H9 (cell line): ENCODE data around the gene POLR1C. TPM values are rescaled to one million over a fixed set of nuclear protein-coding genes. Genes with fewer than 3 reads are reported as not detected.

Experiments
- DNase-seq: peaks from one replicate; pipeline ENCODE4 v3.0.0-alpha.2; 2017
- H2AFZ ChIP-seq: one replicate; pipeline ENCODE4 v1.6.1; 2013; ENCODE audit warnings: mild to moderate bottlenecking, low read length, control low read depth, moderate library complexity
- H2AK5ac ChIP-seq: 2 replicates; pipeline ENCODE4 v1.6.1; 2013; ENCODE audit warnings: low read length, control low read depth, mixed read lengths; ENCODE audit not compliant: insufficient read length
- H2BK120ac ChIP-seq: one replicate; pipeline ENCODE4 v1.6.1; 2013; ENCODE audit warnings: low read depth, mild to moderate bottlenecking, low read length, control low read depth, inconsistent platforms; ENCODE audit not compliant: poor library complexity, severe bottlenecking
- H2BK12ac ChIP-seq: 2 replicates; pipeline ENCODE4 v1.6.1; 2013; ENCODE audit warnings: low read length, control low read depth, mixed read lengths, low read depth; ENCODE audit not compliant: insufficient read length
- H2BK15ac ChIP-seq: 2 replicates; pipeline ENCODE4 v1.6.1; 2013; ENCODE audit warnings: low read depth, low read length, control low read depth
- H2BK20ac ChIP-seq: one replicate; pipeline ENCODE4 v1.6.1; 2013; ENCODE audit warnings: low read depth, mild to moderate bottlenecking, low read length, control low read depth, inconsistent platforms; ENCODE audit not compliant: poor library complexity, severe bottlenecking
- H2BK5ac ChIP-seq: 2 replicates; pipeline ENCODE4 v1.6.1; 2013; ENCODE audit warnings: low read length, control low read depth, mixed read lengths; ENCODE audit not compliant: insufficient read length
- H3K14ac ChIP-seq: 2 replicates; pipeline ENCODE4 v1.6.1; 2013; ENCODE audit warnings: low read length, control low read depth; ENCODE audit not compliant: insufficient read depth
- H3K18ac ChIP-seq: 2 replicates; pipeline ENCODE4 v1.6.1; 2013; ENCODE audit warnings: low read depth, mild to moderate bottlenecking, mixed read lengths, low read length, control low read depth; ENCODE audit not compliant: insufficient read length
- H3K23ac ChIP-seq: 2 replicates; pipeline ENCODE4 v1.6.1; 2013; ENCODE audit warnings: low read length, control low read depth, mixed read lengths, low read depth; ENCODE audit not compliant: insufficient read length
- H3K23me2 ChIP-seq: 2 replicates; pipeline ENCODE4 v1.6.1; 2013; ENCODE audit warnings: low read depth, mild to moderate bottlenecking, mixed read lengths, low read length, control low read depth; ENCODE audit not compliant: insufficient read length, poor library complexity, severe bottlenecking
- H3K27ac ChIP-seq: 2 replicates; pipeline ENCODE4 v1.5.1; 2013; ENCODE audit warnings: low read length, control low read depth, mixed read lengths, low read depth; ENCODE audit not compliant: insufficient read length
- H3K27me3 ChIP-seq: 2 replicates; pipeline ENCODE4 v1.6.1; 2013; ENCODE audit warnings: low read length, control low read depth, inconsistent platforms; ENCODE audit not compliant: insufficient read depth
- H3K4ac ChIP-seq: 2 replicates; pipeline ENCODE4 v1.6.1; 2013; ENCODE audit warnings: low read depth, mild to moderate bottlenecking, control low read depth, inconsistent platforms, low read length, moderate library complexity
- H3K4me1 ChIP-seq: 2 replicates; pipeline ENCODE4 v1.6.1; 2013; ENCODE audit warnings: low read length, control low read depth, inconsistent platforms; ENCODE audit not compliant: insufficient read depth
- H3K4me2 ChIP-seq: 2 replicates; pipeline ENCODE4 v1.6.1; 2013; ENCODE audit warnings: low read length, control low read depth, mixed read lengths; ENCODE audit not compliant: insufficient read length, insufficient read depth
- H3K56ac ChIP-seq: 2 replicates; pipeline ENCODE4 v1.6.1; 2013; ENCODE audit warnings: low read depth, mild to moderate bottlenecking, mixed read lengths, low read length, control low read depth; ENCODE audit not compliant: insufficient read length
- H3K79me1 ChIP-seq: 2 replicates; pipeline ENCODE4 v1.6.1; 2013; ENCODE audit warnings: low read depth, mild to moderate bottlenecking, moderate library complexity, low read length, control low read depth, inconsistent platforms; ENCODE audit not compliant: insufficient read depth, poor library complexity, severe bottlenecking
- H3K79me2 ChIP-seq: 2 replicates; pipeline ENCODE4 v1.6.1; 2013; ENCODE audit warnings: low read length, control low read depth, inconsistent platforms; ENCODE audit not compliant: insufficient read depth
- H3K9ac ChIP-seq: 2 replicates; pipeline ENCODE4 v1.6.1; 2013; ENCODE audit warnings: low read length, control low read depth, mixed read lengths; ENCODE audit not compliant: insufficient read length; ENCODE audit errors: extremely low read depth
- H3K9me3 ChIP-seq: one replicate; pipeline ENCODE4 v1.6.1; 2013; ENCODE audit warnings: low read depth, low read length, inconsistent platforms; ENCODE audit not compliant: control insufficient read depth
- H3T11ph ChIP-seq: one replicate; pipeline ENCODE4 v1.6.1; 2013; ENCODE audit warnings: mild to moderate bottlenecking, low read length, control low read depth, inconsistent platforms
- H4K20me1 ChIP-seq: one replicate; pipeline ENCODE4 v1.6.1; 2013; ENCODE audit not compliant: control insufficient read depth, insufficient read length, insufficient read depth
- H4K5ac ChIP-seq: 2 replicates; pipeline ENCODE4 v1.6.1; 2013; ENCODE audit warnings: low read depth, mild to moderate bottlenecking, mixed read lengths, low read length, control low read depth; ENCODE audit not compliant: insufficient read length
- H4K8ac ChIP-seq: replicated peaks from 2 replicates; pipeline ENCODE4 v1.6.1; 2013; ENCODE audit warnings: low read length, control low read depth, mixed read lengths, low read depth; ENCODE audit not compliant: insufficient read length
- H4K91ac ChIP-seq: 2 replicates; pipeline ENCODE4 v1.6.1; 2013; ENCODE audit warnings: low read depth, mild to moderate bottlenecking, moderate library complexity, mixed read lengths, low read length, control low read depth; ENCODE audit not compliant: insufficient read length
- H3K27ac Mint-ChIP-seq, 3 experiments: 2 replicates in 2 of 3; 3 replicates in 1 of 3; pipeline ENCODE4 v1.8.0; 2020 to 2021; ENCODE audit warnings: mixed read lengths in 3 of 3, mild to moderate bottlenecking in 1 of 3, moderate library complexity in 1 of 3
- H3K27me3 Mint-ChIP-seq: 2 replicates; pipeline ENCODE4 v1.8.0; 2021; ENCODE audit warnings: low read depth, mild to moderate bottlenecking, moderate library complexity, mixed read lengths
- H3K36me3 Mint-ChIP-seq, 3 experiments: 2 replicates in 2 of 3; 3 replicates in 1 of 3; pipeline ENCODE4 v1.8.0; 2020 to 2021; ENCODE audit warnings: low read depth in 3 of 3, mixed read lengths in 3 of 3; ENCODE audit not compliant: insufficient read depth in 1 of 3
- H3K4me1 Mint-ChIP-seq, 2 experiments: 2 replicates each; pipeline ENCODE4 v1.8.0; 2020; ENCODE audit warnings: mixed read lengths in 2 of 2
- H3K4me3 Mint-ChIP-seq, 2 experiments: 2 replicates in 1 of 2; 3 replicates in 1 of 2; pipeline ENCODE4 v1.8.0; 2020 to 2021; ENCODE audit warnings: mild to moderate bottlenecking in 2 of 2, mixed read lengths in 2 of 2, moderate library complexity in 1 of 2
- H3K9me3 Mint-ChIP-seq, 2 experiments: 2 replicates in 1 of 2; 3 replicates in 1 of 2; pipeline ENCODE4 v1.8.0; 2020; ENCODE audit warnings: mild to moderate bottlenecking in 2 of 2, mixed read lengths in 2 of 2, moderate library complexity in 1 of 2
- CTCF ChIP-seq: fragments of 200-600 bp; sonication (generic); conservative IDR thresholded peaks from 3 replicates; pipeline ENCODE4 v1.8.0; 2021; ENCODE audit warnings: antibody characterized with exemption, mild to moderate bottlenecking
- WGBS: extraction: QIAGEN DNeasy Blood & Tissue Kit; methylation state at CpG from one replicate; pipeline ENCODE4 v1.1.7; 2013; ENCODE audit warnings: missing lambda C conversion rate, low lambda C conversion rate, mixed read lengths; ENCODE audit not compliant: insufficient read length; ENCODE audit errors: extremely low coverage; 5-methylcytosine and 5-hydroxymethylcytosine counted together
- total RNA-seq: library from RNA; stranded (reverse); gene quantifications from 2 replicates; pipeline ENCODE4 v1.2.1, GENCODE V29; 2021

POLR1C gene
- total RNA-seq, 1 experiment from 2014 or later = 75.8 TPM

GRCh38 chr6:43495409-43495941, 21.4 kb upstream of the POLR1C start:
- no peak overlapping the region; a peak in 1 of 5 replicates for H3K4me3 Mint-ChIP-seq
- Histone ChIP-seq H4K5ac (no peak overlapping the region), H3T11ph (no peak overlapping the region), H3K14ac (no peak overlapping the region; the same call in 1 of the 2 replicates), H3K23ac (no peak overlapping the region), H3K4me2 (no peak overlapping the region), H3K4ac (no peak overlapping the region), H3K23me2 (no peaks in the 10 kb centered on the region), H4K20me1 (peaks cover 2% of the 10 kb centered on the region), H3K27me3 (no peaks in the 10 kb centered on the region), H3K27ac (no peak overlapping the region), H3K18ac (no peak overlapping the region), H2AK5ac (no peak overlapping the region), H4K91ac (no peak overlapping the region), H3K9ac (no peak overlapping the region), H3K9me3 (no peaks in the 10 kb centered on the region), H2BK5ac (no peak overlapping the region), H4K8ac (no peak overlapping the region), H3K4me1 (peaks cover 6% of the 10 kb centered on the region; the same call in 1 of the 2 replicates), H2BK120ac (no peak overlapping the region), H2AFZ (no peak overlapping the region), H3K79me2 (no peaks in the 10 kb centered on the region; the same call in 1 of the 2 replicates), H2BK15ac (no peak overlapping the region), H3K56ac (no peak overlapping the region), H3K79me1 (peaks cover 5% of the 10 kb centered on the region), H2BK12ac (no peak overlapping the region), H2BK20ac (no peak overlapping the region)
- no peaks in the 10 kb centered on the region for H3K9me3 Mint-ChIP-seq
- H3K27me3 Mint-ChIP-seq = no peaks in the 10 kb centered on the region
- peak; percentile 25; the same call in 2 of the 3 replicates for TF ChIP-seq CTCF
- H3K27ac Mint-ChIP-seq = peak overlapping the region; percentile 65 to 94 (median 77); a peak in 6 of 7 replicates
- DNase-seq = no peak
- WGBS = no CpG with 5 or more reads among the region's 4 CpGs
- peaks cover 5 to 29% (median 27%) of the 10 kb centered on the region in 3 experiments; a peak in 6 of 7 replicates for H3K36me3 Mint-ChIP-seq
- peaks cover 30% of the 10 kb centered on the region in 2 experiments for H3K4me1 Mint-ChIP-seq
